ENCODE measurements around the gene FASTKD2.

The FASTKD2 gene

GRCh38 chr2:206765242-206766056, at the start of gene FASTKD2, which contains the start of gene MDH1B:
TSS of gene FASTKD2 (plus strand) at chr2:206765606. CDS start at chr2:206766694, 1,088 bp downstream.
TSS of gene MDH1B (minus strand) at chr2:206765328. CDS start at chr2:206765271, 57 bp downstream.
- Mint-ChIP-seq H3K4me3 (peak within 1 kb of the TSS; percentile 91), H3K27ac (peak within 1 kb of the TSS; percentile 94), H3K27me3 (ENCODE audit: low read depth) (peaks cover 5% of the 10 kb centered on the region), H3K4me1 (ENCODE audit: low read depth) (peaks cover 25% of the 10 kb centered on the region), H3K36me3 (ENCODE audit: low read depth) (peaks cover 14% of the 10 kb centered on the region), H3K9me3 (no peaks in the 10 kb centered on the region)

- Mint-ChIP-seq H3K9me3 (no peaks in the 10 kb centered on the region), H3K36me3 (ENCODE audit: low read depth) (no peaks in the 10 kb centered on the region), H3K4me3 (no peak overlapping the region), H3K27me3 (ENCODE audit: low read depth) (peaks cover 11% of the 10 kb centered on the region), H3K4me1 (ENCODE audit: low read depth) (peaks cover 7% of the 10 kb centered on the region), H3K27ac (no peak overlapping the region)
These were observed 48.8 kb upstream of the FASTKD2 start for GRCh38 chr2:206716623-206717022.

GRCh38 chr2:206718296-206718695, 47.1 kb upstream of the FASTKD2 start, which contains the start of gene DYTN:
TSS of gene DYTN (minus strand) at chr2:206718396. CDS start at chr2:206718279, 117 bp downstream.
- Mint-ChIP-seq H3K4me1 (ENCODE audit: low read depth) (peaks cover 7% of the 10 kb centered on the region), H3K27ac (no peak within 1 kb of the TSS), H3K4me3 (no peak within 1 kb of the TSS), H3K36me3 (ENCODE audit: low read depth) (no peaks in the 10 kb centered on the region), H3K9me3 (no peaks in the 10 kb centered on the region), H3K27me3 (ENCODE audit: low read depth) (peaks cover 15% of the 10 kb centered on the region)

GRCh38 chr2:206721256-206721920, 44.0 kb upstream of the FASTKD2 start:
- Mint-ChIP-seq H3K4me3 (no peak overlapping the region), H3K27ac (no peak overlapping the region), H3K27me3 (ENCODE audit: low read depth) (peaks cover 24% of the 10 kb centered on the region), H3K36me3 (ENCODE audit: low read depth) (no peaks in the 10 kb centered on the region), H3K4me1 (ENCODE audit: low read depth) (peaks cover 1% of the 10 kb centered on the region), H3K9me3 (no peaks in the 10 kb centered on the region)

- Mint-ChIP-seq H3K4me3 (no peak overlapping the region), H3K27me3 (ENCODE audit: low read depth) (peaks cover 26% of the 10 kb centered on the region), H3K36me3 (ENCODE audit: low read depth) (no peaks in the 10 kb centered on the region), H3K9me3 (no peaks in the 10 kb centered on the region), H3K27ac (no peak overlapping the region), H3K4me1 (ENCODE audit: low read depth) (peaks cover 1% of the 10 kb centered on the region)
These were observed 42.1 kb upstream of the FASTKD2 start for GRCh38 chr2:206723288-206723687.

GRCh38 chr2:206727287-206727686, 38.1 kb upstream of the FASTKD2 start:
- Mint-ChIP-seq H3K27ac (no peak overlapping the region), H3K4me3 (no peak overlapping the region)

GRCh38 chr2:206728277-206729199, 36.9 kb upstream of the FASTKD2 start:
- no peak overlapping the region for H3K4me3 Mint-ChIP-seq
- no peaks in the 10 kb centered on the region for H3K36me3 Mint-ChIP-seq (ENCODE audit: low read depth)
- no peaks in the 10 kb centered on the region for H3K4me1 Mint-ChIP-seq (ENCODE audit: low read depth)
- H3K27me3 Mint-ChIP-seq (ENCODE audit: low read depth) = peaks cover 15% of the 10 kb centered on the region
- no peak overlapping the region for H3K27ac Mint-ChIP-seq
- H3K9me3 Mint-ChIP-seq = no peaks in the 10 kb centered on the region

More at GRCh38 chr2:206727287-206727686, 38.1 kb upstream of the FASTKD2 start:
- H3K4me1 Mint-ChIP-seq (ENCODE audit: low read depth) = no peaks in the 10 kb centered on the region
- H3K36me3 Mint-ChIP-seq (ENCODE audit: low read depth) = no peaks in the 10 kb centered on the region
- no peaks in the 10 kb centered on the region for H3K9me3 Mint-ChIP-seq
- H3K27me3 Mint-ChIP-seq (ENCODE audit: low read depth) = peaks cover 20% of the 10 kb centered on the region

GRCh38 chr2:206733341-206733740, 32.1 kb upstream of the FASTKD2 start:
- no peaks in the 10 kb centered on the region for H3K9me3 Mint-ChIP-seq
- no peaks in the 10 kb centered on the region for H3K36me3 Mint-ChIP-seq (ENCODE audit: low read depth)
- H3K27me3 Mint-ChIP-seq (ENCODE audit: low read depth) = peaks cover 4% of the 10 kb centered on the region
- no peak overlapping the region for H3K27ac Mint-ChIP-seq
- no peaks in the 10 kb centered on the region for H3K4me1 Mint-ChIP-seq (ENCODE audit: low read depth)
- no peak overlapping the region for H3K4me3 Mint-ChIP-seq

- H3K27ac Mint-ChIP-seq = no peak overlapping the region
- H3K36me3 Mint-ChIP-seq (ENCODE audit: low read depth) = no peaks in the 10 kb centered on the region
- H3K4me1 Mint-ChIP-seq (ENCODE audit: low read depth) = no peaks in the 10 kb centered on the region
- H3K9me3 Mint-ChIP-seq = no peaks in the 10 kb centered on the region
- no peaks in the 10 kb centered on the region for H3K27me3 Mint-ChIP-seq (ENCODE audit: low read depth)
- no peak overlapping the region for H3K4me3 Mint-ChIP-seq
These were observed 28.5 kb upstream of the FASTKD2 start for GRCh38 chr2:206736935-206737334.

- Mint-ChIP-seq H3K9me3 (no peaks in the 10 kb centered on the region), H3K4me3 (no peak overlapping the region), H3K27ac (no peak overlapping the region), H3K27me3 (ENCODE audit: low read depth) (peaks cover 8% of the 10 kb centered on the region), H3K4me1 (ENCODE audit: low read depth) (no peaks in the 10 kb centered on the region), H3K36me3 (ENCODE audit: low read depth) (no peaks in the 10 kb centered on the region)
These were observed 26.1 kb upstream of the FASTKD2 start for GRCh38 chr2:206739271-206739670.

- no peaks in the 10 kb centered on the region for H3K4me1 Mint-ChIP-seq (ENCODE audit: low read depth)
- no peaks in the 10 kb centered on the region for H3K36me3 Mint-ChIP-seq (ENCODE audit: low read depth)
- H3K4me3 Mint-ChIP-seq = no peak overlapping the region
- peaks cover 11% of the 10 kb centered on the region for H3K27me3 Mint-ChIP-seq (ENCODE audit: low read depth)
- H3K27ac Mint-ChIP-seq = no peak overlapping the region
- H3K9me3 Mint-ChIP-seq = no peaks in the 10 kb centered on the region
These were observed 24.6 kb upstream of the FASTKD2 start for GRCh38 chr2:206740800-206741199.

- H3K9me3 Mint-ChIP-seq = no peaks in the 10 kb centered on the region
- H3K4me1 Mint-ChIP-seq (ENCODE audit: low read depth) = no peaks in the 10 kb centered on the region
- no peak overlapping the region for H3K4me3 Mint-ChIP-seq
- H3K27ac Mint-ChIP-seq = no peak overlapping the region
- H3K36me3 Mint-ChIP-seq (ENCODE audit: low read depth) = no peaks in the 10 kb centered on the region
- peaks cover 27% of the 10 kb centered on the region for H3K27me3 Mint-ChIP-seq (ENCODE audit: low read depth)
These were observed 8.6 kb upstream of the FASTKD2 start for GRCh38 chr2:206756816-206757215.

GRCh38 chr2:206764673-206765241, 649 bp upstream of the FASTKD2 start:
- peak overlapping the region; percentile 91 for H3K4me3 Mint-ChIP-seq
- no peaks in the 10 kb centered on the region for H3K9me3 Mint-ChIP-seq
- H3K4me1 Mint-ChIP-seq (ENCODE audit: low read depth) = peaks cover 24% of the 10 kb centered on the region
- H3K36me3 Mint-ChIP-seq (ENCODE audit: low read depth) = peaks cover 11% of the 10 kb centered on the region
- peak overlapping the region; percentile 94 for H3K27ac Mint-ChIP-seq
- H3K27me3 Mint-ChIP-seq (ENCODE audit: low read depth) = peaks cover 5% of the 10 kb centered on the region

Measured in T-helper 1 cell treated with Interleukin-12 subunit alpha and Interleukin-12 subunit beta and Interleukin-4 antibody, amounts not matched to agents 30 μg/mL and 1 μg/mL, for 36 hours (primary cell).